GM18499 (cell line): ENCODE results near the gene GABRA6.

ENCODE experiments used
- ATAC-seq: cut with Tn5 transposase; IDR thresholded peaks from one replicate; pipeline ENCODE4 v1.9.1; 2021; ENCODE audit warnings: moderate number of reproducible peaks; ENCODE audit not compliant: insufficient read depth, unreplicated experiment

Gene GABRA6

GRCh38 chr5:161745392-161745791 is 59.9 kb downstream of the GABRA6 start:
- ATAC-seq = no peak

DNA sequence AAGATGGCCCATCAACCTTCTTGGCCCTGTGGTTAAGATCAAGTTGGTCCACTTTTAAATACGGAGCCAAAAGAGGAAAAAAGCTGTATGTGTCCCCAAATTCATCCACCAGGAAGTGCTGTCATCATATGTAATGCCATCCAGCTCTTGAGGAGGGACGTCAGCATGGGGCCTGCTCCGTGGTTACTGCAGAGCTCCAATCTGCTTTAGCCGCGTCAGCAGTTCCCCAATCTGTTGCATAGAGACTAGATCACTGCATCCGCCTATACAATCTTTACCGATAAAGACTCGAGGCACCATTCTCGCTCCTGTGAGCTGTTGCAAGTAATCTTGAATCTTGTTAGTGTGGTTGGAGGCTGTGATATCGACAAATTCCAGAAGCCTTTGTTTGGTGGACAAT is 65.7 kb downstream of the GABRA6 start:
- no peak for ATAC-seq
